VCaP (cell line): ENCODE data around the gene ZNF830.

Experiments used
- H3K27ac ChIP-seq: fragments of 450-650 bp; 2 replicates; pipeline ENCODE4 v1.5.1; 2017
- TF ChIP-seq, protein P1 (sequence below): fragments of 450-650 bp; conservative IDR thresholded peaks from 2 replicates; pipeline ENCODE4 v1.5.1; 2017; ENCODE audit warnings: mild to moderate bottlenecking, moderate library complexity

Gene ZNF830

DNA sequence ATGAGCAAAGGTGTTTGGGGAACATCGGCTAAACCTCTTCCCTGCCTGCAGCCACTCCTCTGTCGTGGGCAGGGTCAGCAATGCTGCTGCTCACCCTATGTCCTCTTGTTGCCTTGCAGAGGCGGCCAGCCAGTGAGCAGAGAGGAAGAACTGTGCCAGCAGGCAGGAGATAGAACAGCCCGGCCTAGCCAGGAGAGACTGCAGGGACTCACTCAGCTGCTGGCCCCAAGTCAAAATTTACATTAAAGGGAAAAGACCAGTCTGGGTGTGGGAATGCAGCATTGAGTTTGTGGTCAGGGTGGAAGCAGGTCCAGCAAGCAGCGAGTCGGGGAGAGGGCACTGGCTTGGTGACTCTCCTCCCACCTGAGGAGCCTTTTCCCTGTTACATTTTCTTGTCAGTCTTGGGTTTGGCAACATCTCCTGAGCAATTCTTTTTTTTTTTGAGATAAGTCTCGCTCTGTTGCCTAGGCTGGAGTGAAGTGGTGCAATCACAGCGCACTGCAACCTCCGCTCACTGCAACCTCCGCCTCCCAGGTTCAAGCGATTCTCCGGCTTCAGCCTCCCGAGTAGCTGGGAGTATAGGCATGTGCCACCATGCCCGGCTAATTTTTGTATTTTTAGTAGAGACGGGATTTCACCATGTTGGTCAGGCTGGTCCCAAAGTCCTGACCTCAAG, 41.7 kb downstream of the ZNF830 start:
- peak overlapping the region; percentile 41; the same call in 1 of the 2 replicates for H3K27ac ChIP-seq
- TF ChIP-seq, protein P1, sequence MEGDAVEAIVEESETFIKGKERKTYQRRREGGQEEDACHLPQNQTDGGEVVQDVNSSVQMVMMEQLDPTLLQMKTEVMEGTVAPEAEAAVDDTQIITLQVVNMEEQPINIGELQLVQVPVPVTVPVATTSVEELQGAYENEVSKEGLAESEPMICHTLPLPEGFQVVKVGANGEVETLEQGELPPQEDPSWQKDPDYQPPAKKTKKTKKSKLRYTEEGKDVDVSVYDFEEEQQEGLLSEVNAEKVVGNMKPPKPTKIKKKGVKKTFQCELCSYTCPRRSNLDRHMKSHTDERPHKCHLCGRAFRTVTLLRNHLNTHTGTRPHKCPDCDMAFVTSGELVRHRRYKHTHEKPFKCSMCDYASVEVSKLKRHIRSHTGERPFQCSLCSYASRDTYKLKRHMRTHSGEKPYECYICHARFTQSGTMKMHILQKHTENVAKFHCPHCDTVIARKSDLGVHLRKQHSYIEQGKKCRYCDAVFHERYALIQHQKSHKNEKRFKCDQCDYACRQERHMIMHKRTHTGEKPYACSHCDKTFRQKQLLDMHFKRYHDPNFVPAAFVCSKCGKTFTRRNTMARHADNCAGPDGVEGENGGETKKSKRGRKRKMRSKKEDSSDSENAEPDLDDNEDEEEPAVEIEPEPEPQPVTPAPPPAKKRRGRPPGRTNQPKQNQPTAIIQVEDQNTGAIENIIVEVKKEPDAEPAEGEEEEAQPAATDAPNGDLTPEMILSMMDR = no peak

DNA sequence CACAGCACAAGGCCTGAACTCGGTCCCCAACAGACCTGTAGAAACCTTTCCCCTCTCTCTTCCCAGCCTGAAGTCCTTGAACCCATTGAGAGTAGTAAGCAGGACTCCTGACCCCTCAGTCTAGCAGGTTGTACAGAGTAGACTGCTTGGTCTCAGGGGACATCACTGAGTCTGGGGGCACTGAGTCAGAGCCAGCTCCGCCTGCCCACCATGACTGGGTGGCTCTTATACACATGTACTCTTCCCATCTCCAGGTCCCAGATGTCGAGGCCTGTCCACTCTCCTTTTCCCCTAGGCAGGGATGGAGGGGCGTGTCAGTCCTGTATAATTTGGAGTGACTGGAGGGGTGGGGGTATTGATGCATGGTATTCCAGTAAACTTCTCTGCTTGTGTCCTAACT, 42.4 kb downstream of the ZNF830 start:
- TF ChIP-seq, protein P1 = no peak
- no peak overlapping the region for H3K27ac ChIP-seq

DNA sequence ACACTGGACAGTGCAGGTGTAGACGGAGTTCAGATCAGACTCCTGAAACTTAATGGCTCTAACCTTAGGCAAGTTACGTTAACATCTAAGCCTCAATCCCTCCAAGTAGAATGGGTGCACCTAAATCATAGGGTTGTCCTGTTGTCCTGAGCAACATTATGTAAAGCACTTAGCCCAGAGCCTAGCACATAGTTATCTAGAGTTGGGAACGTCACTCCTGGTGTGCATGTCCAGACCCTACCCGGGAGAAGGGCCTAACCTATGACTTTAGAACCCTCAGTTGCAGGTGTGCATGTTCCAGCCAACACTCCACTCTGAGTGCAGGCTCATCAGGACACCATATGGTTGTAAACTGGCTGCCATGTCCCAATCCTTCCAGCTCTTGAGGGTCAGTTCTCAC, 45.0 kb downstream of the ZNF830 start:
- peak overlapping the region; percentile 29; the same call in 1 of the 2 replicates for H3K27ac ChIP-seq
- TF ChIP-seq, protein P1 = no peak

DNA sequence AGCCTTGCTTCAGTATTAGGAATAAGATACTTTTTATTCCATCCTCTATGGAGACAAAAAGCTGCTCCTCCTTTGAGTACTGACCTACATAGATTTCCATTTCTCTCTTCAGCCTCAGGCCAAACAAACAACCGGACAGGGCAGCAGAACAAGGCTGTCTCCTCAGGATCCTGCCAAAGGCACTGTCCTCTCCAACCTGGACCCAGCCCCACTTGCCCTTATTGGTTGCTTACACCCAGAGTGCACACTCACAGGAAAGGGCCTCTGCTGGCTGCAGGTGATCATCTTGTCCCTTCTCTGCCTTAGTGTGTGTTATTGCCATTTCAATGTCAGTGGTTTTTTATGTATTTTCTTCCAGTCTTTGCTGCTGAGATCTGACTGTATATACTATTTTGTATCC, 45.6 kb downstream of the ZNF830 start:
- TF ChIP-seq, protein P1 = no peak
- H3K27ac ChIP-seq = peak overlapping the region; percentile 29

DNA sequence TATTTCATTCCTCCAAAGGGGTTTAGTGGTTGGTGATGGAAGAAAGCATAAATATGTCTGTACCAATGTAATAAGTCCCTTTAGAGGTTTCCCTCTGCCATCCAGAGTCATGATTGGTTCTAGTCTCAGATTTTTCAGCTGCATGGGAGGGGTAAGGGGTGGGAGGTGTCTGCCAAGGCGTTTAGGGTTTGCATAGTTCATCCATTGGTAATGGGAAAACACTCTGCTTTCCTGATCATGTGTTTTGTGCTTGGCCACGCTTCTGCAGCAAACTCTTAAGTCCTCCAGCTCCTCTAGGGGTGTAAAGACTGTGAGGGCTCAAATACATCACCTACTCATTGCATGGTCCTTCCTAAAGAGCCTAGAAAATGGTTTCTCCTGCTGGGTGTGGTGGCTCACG, 48.8 kb downstream of the ZNF830 start:
- TF ChIP-seq, protein P1 = no peak

DNA sequence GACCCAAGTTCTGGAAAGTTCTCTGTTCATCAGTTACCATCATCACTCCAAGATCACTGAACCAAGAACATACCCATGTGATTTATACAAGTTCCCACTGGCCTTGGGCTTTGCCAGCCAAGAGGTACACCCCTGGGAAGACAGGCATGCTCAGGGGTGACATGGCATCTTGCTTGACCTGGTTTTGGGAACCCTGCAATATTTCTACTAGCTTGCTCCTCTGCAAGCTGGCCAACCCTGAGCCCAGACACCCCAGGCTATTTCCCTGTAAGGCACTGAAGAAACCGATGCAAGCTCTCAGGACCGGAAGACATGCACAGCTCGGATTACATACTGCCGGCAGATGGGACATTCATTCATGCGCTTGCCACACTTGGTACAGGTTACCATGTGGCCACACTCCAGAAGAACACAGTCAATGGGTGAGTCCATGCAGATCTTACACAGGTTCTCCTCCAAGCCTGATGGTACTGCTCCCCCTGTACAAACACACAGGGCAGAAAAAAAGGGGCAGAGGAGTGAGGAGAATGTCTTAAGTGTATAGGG, 50.4 kb downstream of the ZNF830 start:
- H3K27ac ChIP-seq = no peak overlapping the region
- TF ChIP-seq, protein P1 = no peak

More for the DNA sequence above, 48.8 kb downstream of the ZNF830 start:
- no peak overlapping the region for H3K27ac ChIP-seq
